ENCODE measurements around the gene KRTAP9-9. TPM values are rescaled to one million over a fixed set of nuclear protein-coding genes. Genes with fewer than 3 reads are reported as not detected.

Gene KRTAP9-9
- total RNA-seq, 2 donors from 2014 or later, result not detected

DNA sequence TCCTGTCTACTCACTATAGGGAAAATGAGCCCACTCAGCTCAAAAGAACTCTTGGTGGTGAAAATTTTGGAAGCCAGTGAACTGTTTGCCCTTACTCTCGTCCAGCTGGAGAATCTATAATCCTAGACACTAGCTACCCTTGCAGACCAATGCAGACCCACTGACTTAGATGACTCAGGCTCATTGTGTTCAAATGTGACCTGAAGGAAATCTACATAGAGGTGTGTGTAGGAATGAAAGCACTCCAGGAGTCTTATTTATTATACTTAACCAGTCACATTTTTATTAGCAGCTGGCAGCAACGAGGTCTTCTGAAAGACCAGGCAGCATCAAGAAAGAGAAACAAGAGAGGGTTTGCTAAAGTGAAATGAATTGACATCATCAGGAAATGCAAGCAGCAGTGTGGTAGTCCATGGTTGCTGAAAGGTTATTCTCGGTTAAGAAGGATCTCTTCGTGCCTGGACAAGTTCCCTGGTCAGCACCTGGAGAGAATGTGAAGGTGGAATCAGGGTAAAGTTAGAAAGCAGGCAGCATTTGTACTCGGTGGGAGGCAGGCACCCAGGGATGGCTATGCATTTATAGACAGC lies 46.1 kb downstream of the KRTAP9-9 start:
- ATAC-seq (no peak), DNase-seq (ENCODE audit: low spot score in 2 of 2) (no peak)
- peak overlapping the region in 1 of 2 donors; percentile 46 for H3K27ac Mint-ChIP-seq
- peaks cover 7 to 14% of the 10 kb centered on the region in 2 donors for H3K36me3 Mint-ChIP-seq
- H3K9me3 Mint-ChIP-seq, result peaks cover 5 to 6% of the 10 kb centered on the region in 2 donors

DNA sequence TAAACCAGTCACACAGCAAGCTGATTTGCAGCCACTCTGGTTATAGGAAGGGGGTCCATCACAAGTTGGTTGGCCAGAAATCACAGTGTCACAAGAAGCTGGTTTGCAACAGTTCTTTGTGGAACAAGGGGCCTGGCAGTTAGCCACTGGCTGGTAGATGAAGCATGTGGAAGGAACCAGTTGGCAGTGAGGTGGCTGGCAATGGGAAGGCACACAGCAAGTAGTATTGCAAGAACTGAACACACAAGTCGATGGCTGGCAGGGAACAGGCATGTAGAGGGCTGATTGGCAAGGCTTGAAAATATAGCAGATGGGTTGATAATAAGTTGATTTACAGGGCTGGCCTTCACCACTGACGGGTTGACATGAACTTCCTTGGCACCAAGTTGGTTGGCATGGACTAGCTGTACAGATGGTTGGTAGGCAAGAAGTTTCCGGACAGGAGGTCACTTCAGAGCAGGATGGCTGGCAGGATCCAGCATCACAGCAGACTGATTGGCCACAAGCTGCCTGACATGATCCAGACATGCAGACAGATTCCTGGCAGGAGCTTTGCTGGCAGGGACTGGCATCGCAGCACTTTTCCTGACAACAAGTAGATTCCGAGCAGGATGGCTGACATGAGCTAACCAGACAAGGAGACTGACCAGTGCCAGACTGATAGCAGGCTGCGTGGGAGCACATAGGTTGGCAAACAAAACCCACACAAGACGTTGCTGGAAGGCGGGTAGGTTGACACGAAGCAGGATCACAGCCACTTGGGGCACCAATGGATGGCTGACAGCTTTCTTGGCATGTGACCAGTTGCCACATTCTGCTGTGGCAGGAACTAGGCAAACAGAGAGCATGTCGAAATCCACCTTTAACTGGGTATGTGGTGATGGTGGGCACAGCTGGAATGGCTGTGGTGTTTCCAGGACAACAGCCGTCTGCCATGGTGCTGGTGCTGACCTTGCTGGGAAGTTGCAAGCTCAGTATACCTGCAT lies 47.0 kb downstream of the KRTAP9-9 start, which contains the start of gene KRTAP29-1:
Gene KRTAP29-1, minus strand, starts transcription at position 936 of the 986 bp plus-strand sequence. Its CDS starts 0 bp downstream, at position 936.
- ATAC-seq, result no peak
- DNase-seq (ENCODE audit: low spot score in 2 of 2), result no peak
- Mint-ChIP-seq H3K36me3 (peaks cover 7 to 14% of the 10 kb centered on the region in 2 donors), H3K9me3 (peaks cover 5 to 6% of the 10 kb centered on the region in 2 donors), H3K27ac (peak within 1 kb of the TSS in 1 of 2 donors; percentile 46)

DNA sequence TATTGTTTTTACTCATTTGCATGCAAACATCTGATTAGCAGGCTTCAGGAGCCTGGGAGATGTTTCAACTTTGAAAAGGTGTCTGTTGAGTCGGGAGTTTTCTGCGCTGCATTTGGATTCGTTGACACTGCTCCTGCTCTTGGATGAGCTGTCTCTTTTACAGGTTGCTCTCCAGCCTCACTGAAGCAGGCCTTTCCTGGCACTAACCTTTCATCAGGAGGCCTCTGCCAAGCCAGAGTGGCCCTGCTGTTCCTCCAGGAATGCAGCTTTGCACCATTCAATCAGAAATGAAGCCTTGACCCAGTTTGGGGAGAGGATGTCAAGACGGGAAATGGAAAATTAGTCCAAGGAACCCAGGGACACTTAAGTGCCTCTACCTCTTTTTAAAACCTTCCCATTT lies 47.8 kb downstream of the KRTAP9-9 start:
- Mint-ChIP-seq H3K36me3 (peaks cover 7 to 14% of the 10 kb centered on the region in 2 donors), H3K27ac (no peak overlapping the region), H3K9me3 (peaks cover 5 to 6% of the 10 kb centered on the region in 2 donors)
- DNase-seq (ENCODE audit: low spot score in 2 of 2) (no peak), ATAC-seq (no peak)

DNA sequence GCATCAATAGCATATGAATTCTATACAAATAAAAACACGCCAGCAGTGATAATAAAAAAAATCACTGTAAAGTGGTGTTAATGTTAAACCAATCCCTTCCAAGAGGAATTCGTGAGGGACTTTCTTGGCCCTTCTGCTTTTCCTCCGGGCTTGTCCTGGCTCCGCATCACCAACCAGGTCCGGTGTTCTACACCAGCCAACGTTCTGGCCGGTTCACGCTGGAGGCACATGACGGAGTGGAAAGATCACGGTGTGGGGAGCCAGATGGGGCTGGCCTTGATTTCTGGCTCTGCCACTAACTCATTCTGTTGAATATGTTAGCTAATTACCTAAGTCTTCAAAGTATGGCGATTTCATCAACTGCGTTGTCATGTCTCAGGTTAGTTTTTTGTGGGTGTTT lies 48.9 kb downstream of the KRTAP9-9 start:
- H3K36me3 Mint-ChIP-seq, result peaks cover 7 to 14% of the 10 kb centered on the region in 2 donors
- no peak overlapping the region for H3K27ac Mint-ChIP-seq
- ATAC-seq, result no peak
- peaks cover 5 to 6% of the 10 kb centered on the region in 2 donors for H3K9me3 Mint-ChIP-seq
- DNase-seq (ENCODE audit: low spot score in 2 of 2), result no peak

Other genes with a start within 250 kb of the KRTAP9-9 start
- gene KRTAP3-1, start 246.3 kb upstream of the KRTAP9-9 start, total RNA-seq, result not detected
- not detected for gene KRTAP1-5, start 228.2 kb upstream of the KRTAP9-9 start, total RNA-seq
- gene KRTAP1-4, start 225.2 kb upstream of the KRTAP9-9 start, total RNA-seq, result not detected
- not detected for gene KRTAP1-3, start 220.5 kb upstream of the KRTAP9-9 start, total RNA-seq
- not detected for gene KRTAP1-1, start 213.9 kb upstream of the KRTAP9-9 start, total RNA-seq
- gene KRTAP2-1, start 208.1 kb upstream of the KRTAP9-9 start, total RNA-seq, result not detected
- not detected for gene KRTAP2-2, start 200.2 kb upstream of the KRTAP9-9 start, total RNA-seq
- gene KRTAP2-3, start 195.3 kb upstream of the KRTAP9-9 start, total RNA-seq, result not detected
- not detected for gene KRTAP2-4, start 189.5 kb upstream of the KRTAP9-9 start, total RNA-seq
- gene KRTAP4-7, start 171.2 kb upstream of the KRTAP9-9 start, total RNA-seq, result not detected
- not detected for gene KRTAP4-8, start 157.2 kb upstream of the KRTAP9-9 start, total RNA-seq
- not detected for gene KRTAP4-16, start 153.2 kb upstream of the KRTAP9-9 start, total RNA-seq
- gene KRTAP4-9, start 150.0 kb upstream of the KRTAP9-9 start, total RNA-seq, result not detected
- not detected for gene KRTAP4-11, start 137.0 kb upstream of the KRTAP9-9 start, total RNA-seq
- not detected for gene KRTAP4-12, start 131.2 kb upstream of the KRTAP9-9 start, total RNA-seq
- not detected for gene KRTAP4-6, start 114.8 kb upstream of the KRTAP9-9 start, total RNA-seq
- gene KRTAP4-5, start 105.6 kb upstream of the KRTAP9-9 start, total RNA-seq, result not detected
- gene KRTAP4-4, start 94.6 kb upstream of the KRTAP9-9 start, total RNA-seq, result not detected
- not detected for gene KRTAP4-3, start 87.2 kb upstream of the KRTAP9-9 start, total RNA-seq
- not detected for gene KRTAP4-2, start 77.2 kb upstream of the KRTAP9-9 start, total RNA-seq
- not detected for gene KRTAP4-1, start 70.5 kb upstream of the KRTAP9-9 start, total RNA-seq
- gene KRTAP9-1, start 65.5 kb upstream of the KRTAP9-9 start, total RNA-seq, result not detected
- not detected for gene KRTAP9-2, start 28.7 kb upstream of the KRTAP9-9 start, total RNA-seq
- gene KRTAP9-3, start 22.9 kb upstream of the KRTAP9-9 start, total RNA-seq, result not detected
- not detected for gene KRTAP9-8, start 17.4 kb upstream of the KRTAP9-9 start, total RNA-seq
- gene KRTAP9-4, start 5.7 kb upstream of the KRTAP9-9 start, total RNA-seq, result not detected
- not detected for gene KRTAP9-6, start 10.0 kb downstream of the KRTAP9-9 start, total RNA-seq
- not detected for gene KRTAP9-7, start 20.3 kb downstream of the KRTAP9-9 start, total RNA-seq
- gene KRTAP29-1, start 47.5 kb downstream of the KRTAP9-9 start, total RNA-seq, result not detected
- gene KRTAP16-1, start 53.9 kb downstream of the KRTAP9-9 start, total RNA-seq, result not detected
- not detected for gene KRTAP17-1, start 60.3 kb downstream of the KRTAP9-9 start, total RNA-seq
- not detected for gene KRT33A, start 95.4 kb downstream of the KRTAP9-9 start, total RNA-seq
- not detected for gene KRT33B, start 114.4 kb downstream of the KRTAP9-9 start, total RNA-seq
- gene KRT34, start 126.9 kb downstream of the KRTAP9-9 start, total RNA-seq, result not detected
- not detected for gene KRT31, start 142.2 kb downstream of the KRTAP9-9 start, total RNA-seq
- gene KRT37, start 169.2 kb downstream of the KRTAP9-9 start, total RNA-seq, result not detected
- not detected for gene KRT38, start 185.6 kb downstream of the KRTAP9-9 start, total RNA-seq
- not detected for gene KRT32, start 212.0 kb downstream of the KRTAP9-9 start, total RNA-seq
- gene KRT35, start 225.8 kb downstream of the KRTAP9-9 start, total RNA-seq, result not detected
- not detected for gene KRT36, start 234.5 kb downstream of the KRTAP9-9 start, total RNA-seq

Data from activated naive CD4-positive, alpha-beta T cell treated with anti-CD3 and anti-CD28 coated beads, Interleukin-2, amount 50 U/mL, for 72 hours (primary cell).